Mesothelial cell of epicardium (in vitro differentiated cells): ENCODE data around the gene ANP32A. TPM values are rescaled to one million over a fixed set of nuclear protein-coding genes. Genes with fewer than 3 reads are reported as not detected.

Source experiments
- DNase-seq, 2 experiments: peaks; one replicate each; pipeline ENCODE4 v3.0.0; 2021; ENCODE audit warnings: low spot score in 2 of 2; ENCODE audit not compliant: unreplicated experiment in 2 of 2
- H3K27ac Mint-ChIP-seq: 2 replicates; pipeline ENCODE4 v1.8.0; 2021; ENCODE audit warnings: mixed read lengths
- H3K27me3 Mint-ChIP-seq: 2 replicates; pipeline ENCODE4 v1.8.0; 2021; ENCODE audit warnings: low read depth, mixed read lengths
- H3K36me3 Mint-ChIP-seq: 2 replicates; pipeline ENCODE4 v1.8.0; 2021; ENCODE audit warnings: mixed read lengths
- H3K4me1 Mint-ChIP-seq: 2 replicates; pipeline ENCODE4 v1.8.0; 2021; ENCODE audit warnings: mixed read lengths
- H3K4me3 Mint-ChIP-seq: 2 replicates; pipeline ENCODE4 v1.8.0; 2021; ENCODE audit warnings: mild to moderate bottlenecking, moderate library complexity, mixed read lengths
- H3K9me3 Mint-ChIP-seq: 2 replicates; pipeline ENCODE4 v1.8.0; 2021; ENCODE audit warnings: mixed read lengths
- CTCF ChIP-seq: fragments of 200-600 bp; sonication (generic); IDR thresholded peaks from one replicate; pipeline ENCODE4 v1.5.0; 2021; ENCODE audit warnings: antibody characterized with exemption; ENCODE audit not compliant: unreplicated experiment
- total RNA-seq: library from RNA; stranded (reverse); gene quantifications from 3 replicates; pipeline ENCODE4 v1.2.1, GENCODE V29; 2021

ANP32A gene
- total RNA-seq, 1 donor from 2014 or later: 183 TPM

DNA sequence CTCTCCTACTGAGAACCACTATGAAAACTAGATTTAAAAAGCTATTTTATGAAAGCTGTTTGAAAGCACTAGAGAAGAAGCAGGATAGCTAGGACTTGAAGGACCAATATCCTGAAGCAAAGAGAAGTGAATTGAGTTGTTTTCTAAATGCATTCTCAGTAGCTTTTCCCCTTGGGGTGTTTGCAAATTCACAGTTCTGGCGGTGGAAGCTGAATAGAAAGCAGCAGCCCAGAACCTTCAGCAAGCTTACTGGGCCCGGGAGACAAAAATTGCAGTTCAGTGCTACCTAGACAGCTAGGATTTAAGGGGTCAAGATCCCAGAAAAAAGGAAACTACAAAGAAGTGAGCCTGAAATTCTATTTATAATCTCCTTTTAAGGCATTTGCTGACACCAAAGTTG, 31.3 kb upstream of the ANP32A start:
- no peak overlapping the region for H3K27ac Mint-ChIP-seq
- peaks cover 2% of the 10 kb centered on the region for H3K4me1 Mint-ChIP-seq
- no peak overlapping the region for H3K4me3 Mint-ChIP-seq
- H3K36me3 Mint-ChIP-seq: peaks cover 4% of the 10 kb centered on the region
- peaks cover 23% of the 10 kb centered on the region for H3K9me3 Mint-ChIP-seq
- H3K27me3 Mint-ChIP-seq: peaks cover 1% of the 10 kb centered on the region
- TF ChIP-seq CTCF: no peak
- no peak for DNase-seq

GRCh38 chr15:68849497-68849896, 28.8 kb upstream of the ANP32A start:
- peaks cover 6% of the 10 kb centered on the region for H3K4me1 Mint-ChIP-seq
- H3K27ac Mint-ChIP-seq: no peak overlapping the region
- H3K27me3 Mint-ChIP-seq: peaks cover 15% of the 10 kb centered on the region
- no peaks in the 10 kb centered on the region for H3K36me3 Mint-ChIP-seq
- peaks cover under 1% of the 10 kb centered on the region for H3K9me3 Mint-ChIP-seq
- no peak for TF ChIP-seq CTCF
- no peak overlapping the region for H3K4me3 Mint-ChIP-seq
- DNase-seq: no peak

DNA sequence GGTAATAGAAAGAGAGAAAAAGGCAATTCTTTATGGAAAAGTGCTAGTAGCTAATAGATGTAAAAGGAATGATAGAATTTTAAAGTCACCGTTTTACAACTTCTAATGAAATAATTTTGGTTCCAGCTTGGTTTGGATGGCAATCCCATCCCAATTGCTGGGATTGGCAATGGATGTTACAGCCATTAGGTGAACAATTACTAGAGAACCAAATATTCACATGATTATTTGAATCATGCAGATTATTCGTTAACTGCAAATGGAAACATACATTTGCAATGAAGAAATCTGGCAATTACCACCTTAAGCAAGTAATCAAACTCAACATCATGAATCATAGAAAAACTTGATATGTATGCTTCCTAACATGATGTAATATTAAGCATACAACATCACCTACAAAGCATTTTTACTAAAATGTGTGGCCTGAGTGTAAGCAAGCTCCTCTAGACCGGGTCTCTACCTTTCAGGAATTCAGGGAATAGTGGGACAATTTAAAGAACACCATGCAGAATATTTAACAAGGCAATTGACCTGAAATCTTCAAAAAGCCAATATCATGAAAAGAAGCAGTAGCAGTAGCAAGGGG, 26.2 kb upstream of the ANP32A start:
- DNase-seq: no peak
- H3K4me1 Mint-ChIP-seq: peaks cover 12% of the 10 kb centered on the region
- peaks cover 38% of the 10 kb centered on the region for H3K27me3 Mint-ChIP-seq
- TF ChIP-seq CTCF: no peak
- no peaks in the 10 kb centered on the region for H3K9me3 Mint-ChIP-seq
- no peak overlapping the region for H3K4me3 Mint-ChIP-seq
- H3K27ac Mint-ChIP-seq: no peak overlapping the region
- H3K36me3 Mint-ChIP-seq: no peaks in the 10 kb centered on the region

DNA sequence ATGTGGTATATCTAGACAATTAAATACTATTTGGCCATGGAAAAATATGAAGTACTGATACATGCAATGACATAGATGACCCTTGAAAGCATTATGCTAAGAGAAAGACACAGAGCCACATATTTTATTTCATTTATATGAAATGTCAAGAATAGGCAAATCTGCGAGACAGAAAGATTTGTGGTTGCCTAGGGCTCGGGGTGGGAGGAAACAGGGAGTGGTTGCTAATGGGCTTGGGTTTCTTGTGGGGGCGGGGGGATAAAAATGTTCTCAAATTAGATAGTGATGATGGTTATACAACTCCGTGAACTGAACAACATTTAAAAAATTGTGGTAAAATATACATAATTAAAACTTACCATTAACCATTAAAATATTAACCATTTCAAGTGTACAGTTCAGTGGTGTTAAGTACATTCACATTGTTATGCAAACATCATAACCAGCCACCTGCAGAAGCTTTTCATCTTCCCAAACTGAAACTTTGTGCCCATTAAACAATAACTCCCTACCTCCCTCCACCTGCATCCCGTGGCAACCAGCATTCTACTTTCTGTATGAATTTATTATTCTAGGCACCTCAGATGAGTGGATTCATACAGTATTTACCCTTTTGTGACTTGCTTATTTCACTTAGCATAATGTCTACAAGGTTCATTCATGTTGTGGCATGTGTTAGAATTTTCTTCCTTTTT, 24.3 kb upstream of the ANP32A start:
- H3K4me1 Mint-ChIP-seq: peaks cover 12% of the 10 kb centered on the region
- H3K27me3 Mint-ChIP-seq: peaks cover 56% of the 10 kb centered on the region
- H3K9me3 Mint-ChIP-seq: no peaks in the 10 kb centered on the region
- DNase-seq: no peak
- no peak for TF ChIP-seq CTCF
- no peak overlapping the region for H3K4me3 Mint-ChIP-seq
- H3K36me3 Mint-ChIP-seq: no peaks in the 10 kb centered on the region
- no peak overlapping the region for H3K27ac Mint-ChIP-seq

GRCh38 chr15:68843425-68844311, 23.0 kb upstream of the ANP32A start:
- Mint-ChIP-seq H3K27ac (peak overlapping the region; percentile 30), H3K4me1 (peaks cover 12% of the 10 kb centered on the region), H3K9me3 (peaks cover 4% of the 10 kb centered on the region), H3K36me3 (no peaks in the 10 kb centered on the region), H3K4me3 (peak overlapping the region; percentile 68), H3K27me3 (peaks cover 67% of the 10 kb centered on the region)
- TF ChIP-seq CTCF: no peak
- no peak for DNase-seq
